K562 (cell line): Measurements from ENCODE around the gene SLC25A40. TPM values are rescaled to one million over a fixed set of nuclear protein-coding genes. Genes with fewer than 3 reads are reported as not detected.

Experiments
- ATF6 ChIP-seq: sonication (generic); formaldehyde crosslinking; IDR thresholded peaks from 2 replicates; pipeline ENCODE4 v1.4.0; 2020; ENCODE audit warnings: mild to moderate bottlenecking, missing genetic modification reagents
- BCLAF1 ChIP-seq, 2 experiments: fragments of 450-650 bp in 1 of 2; IDR thresholded peaks; 2 replicates each; pipeline ENCODE4 v1.6.1; 2011 to 2017; ENCODE audit warnings: low read depth in 2 of 2, antibody characterized with exemption in 1 of 2, borderline replicate concordance in 1 of 2, low read length in 1 of 2, mild to moderate bottlenecking in 1 of 2, mixed read lengths in 1 of 2; ENCODE audit not compliant: control insufficient read depth in 1 of 2
- ESRRA ChIP-seq: fragments of 450-650 bp; IDR thresholded peaks from 2 replicates; pipeline ENCODE4 v1.6.1; 2014; ENCODE audit warnings: low read depth, mild to moderate bottlenecking, moderate library complexity, borderline replicate concordance
- MTA3 ChIP-seq: fragments of 450-650 bp; formaldehyde crosslinking; IDR thresholded peaks from 2 replicates; pipeline ENCODE4 v1.6.1; 2017; ENCODE audit warnings: mild to moderate bottlenecking, borderline replicate concordance
- NR2C1 ChIP-seq, 2 experiments: fragments of 450-650 bp; IDR thresholded peaks; 2 replicates each; pipeline ENCODE4 v1.6.1; 2017; ENCODE audit warnings: mild to moderate bottlenecking in 2 of 2, antibody characterized with exemption in 1 of 2, inconsistent platforms in 1 of 2, missing compliant biosample characterization in 1 of 2, missing genetic modification characterization in 1 of 2
- OTX1 ChIP-seq: fragments of 450-650 bp; formaldehyde crosslinking; IDR thresholded peaks from 2 replicates; pipeline ENCODE4 v1.4.0; 2022; ENCODE audit warnings: mild to moderate bottlenecking
- PHB2 ChIP-seq: fragments of 450-650 bp; IDR thresholded peaks from 2 replicates; pipeline ENCODE4 v1.6.1; 2017; ENCODE audit warnings: low read depth
- ZBTB26 ChIP-seq: fragments of 450-650 bp; formaldehyde crosslinking; IDR thresholded peaks from 2 replicates; pipeline ENCODE4 v1.4.0; 2022; ENCODE audit warnings: missing genetic modification characterization
- ZFP36 ChIP-seq: fragments of 150-350 bp; IDR thresholded peaks from 2 replicates; pipeline ENCODE4 v1.6.1; 2018; ENCODE audit warnings: low read length, low read depth; ENCODE audit not compliant: partially characterized antibody
- ZFPM2 ChIP-seq: fragments of 250-450 bp; sonication (Bioruptor Pico); IDR thresholded peaks from 2 replicates; pipeline ENCODE4 v1.5.1; 2022; ENCODE audit warnings: mild to moderate bottlenecking
- ZNF277 ChIP-seq: fragments of 250-450 bp; sonication (Bioruptor Pico); IDR thresholded peaks from 2 replicates; pipeline ENCODE4 v1.8.0; 2022; ENCODE audit warnings: inconsistent platforms, mild to moderate bottlenecking, moderate library complexity, borderline replicate concordance
- ZNF592 ChIP-seq: fragments of 450-650 bp; IDR thresholded peaks from 2 replicates; pipeline ENCODE4 v1.6.1; 2017; ENCODE audit warnings: antibody characterized with exemption, mild to moderate bottlenecking
- ZNF764 ChIP-seq: fragments of 250-450 bp; sonication (Bioruptor Pico); IDR thresholded peaks from 2 replicates; pipeline ENCODE4 v1.4.0; 2020; ENCODE audit warnings: low read depth, mild to moderate bottlenecking, moderate library complexity
- polyA plus RNA-seq, 8 experiments: library from polyadenylated mRNA; depleted of rRNA in 4 of 8; stranded (reverse) in 5 of 8; unstranded in 3 of 8; fragments of >200 nt; fragmentation: Nextera tagmentation in 2 of 8; fragmentation: Illumina TruSeq in 1 of 8; extraction: Ambion mirVana in 2 of 8; extraction: Trizol in 1 of 8; gene quantifications; 2 replicates each; pipeline versions ENCODE4 v1.2.1 to v1.2.3, GENCODE V29; 2011 to 2014; ENCODE audit warnings: inconsistent platforms in 1 of 8, missing spikeins in 1 of 8
- total RNA-seq, 7 experiments: library from RNA; depleted of rRNA in 6 of 7; stranded (reverse); fragments of >200 nt in 6 of 7; fragmentation: Illumina TruSeq in 2 of 7; extraction: Trizol in 2 of 7; gene quantifications; 2 replicates each; pipeline versions ENCODE4 v1.2.1 to v1.2.3, GENCODE V29; 2011 to 2021; ENCODE audit warnings: low replicate concordance in 1 of 7

SLC25A40 gene
- total and polyA plus RNA-seq, 9 of the 15 experiments (the other 6 are each of a cell fraction or from before 2014, with no cell fraction given) = 6.7 to 44.0 (median 26.5) TPM

- peak; percentile 14; the same call in 1 of the 2 replicates for TF ChIP-seq ZBTB26 (CRISPR knock-in tag)
- 0 out of 2 replicates have a peak, but pooled peaks have one; percentile 63 for TF ChIP-seq ATF6 (CRISPR knock-in tag)
- TF ChIP-seq OTX1 (CRISPR knock-in tag) = peak; percentile 84
- peak; percentile 96 for TF ChIP-seq MTA3
- TF ChIP-seq PHB2 = no peak
- no peak for TF ChIP-seq NR2C1 (IDR thresholded peaks at IDR 0.05)
- TF ChIP-seq NR2C1 (tag; IDR thresholded peaks at IDR 0.05) = no peak
- peak; percentile 30; the same call in 1 of the 2 replicates for TF ChIP-seq ESRRA
- no peak for TF ChIP-seq ZNF764 (CRISPR knock-in tag)
- TF ChIP-seq ZFP36 = peak; percentile 4
- 0 out of 4 replicates have a peak, but pooled peaks of 1 of the 2 experiments have one; percentile 71 for TF ChIP-seq BCLAF1 (IDR thresholded peaks at IDR 0.05; ENCODE audit: borderline replicate concordance in 1 of 2, control insufficient read depth in 1 of 2, low read depth in 2 of 2, low read length in 1 of 2)
- peak; percentile 53; the same call in 1 of the 2 replicates for TF ChIP-seq ZNF592
- no peak for TF ChIP-seq ZFPM2 (CRISPR knock-in tag)
- no peak for TF ChIP-seq ZNF277 (CRISPR knock-in tag)
These were observed at the start of gene SLC25A40, which contains the start of gene DBF4 (continued) for GRCh38 chr7:87876040-87876868.
